Measurements from ENCODE around the gene ASCC2.
"Not testable (repeated sequence)": the region's sequence is repeated elsewhere in the genome, so short reads cannot be mapped to it uniquely, and the experiment has no call there.

The ASCC2 gene

GRCh38 chr22:29855611-29856181 is 17.6 kb upstream of the ASCC2 start:
- no peak for DNase-seq (ENCODE audit: low read depth in 2 of 2)

- DNase-seq (ENCODE audit: low read depth in 2 of 2), result no peak
Observed at GRCh38 chr22:29854432-29854831, 16.4 kb upstream of the ASCC2 start.

- no peak for DNase-seq (ENCODE audit: low read depth in 2 of 2)
Observed at GRCh38 chr22:29848111-29848510, 10.0 kb upstream of the ASCC2 start.

GRCh38 chr22:29846290-29846689 is 8.2 kb upstream of the ASCC2 start:
- DNase-seq (ENCODE audit: low read depth in 2 of 2), result no peak

GRCh38 chr22:29842740-29843139 is 4.7 kb upstream of the ASCC2 start:
- no peak for DNase-seq (ENCODE audit: low read depth in 2 of 2)

- no peak for DNase-seq (ENCODE audit: low read depth in 2 of 2)
Observed at GRCh38 chr22:29842172-29842571, 4.1 kb upstream of the ASCC2 start.

GRCh38 chr22:29840498-29840897 is 2.4 kb upstream of the ASCC2 start:
- no peak for DNase-seq (ENCODE audit: low read depth in 2 of 2)

GRCh38 chr22:29839039-29839438 is 965 bp upstream of the ASCC2 start:
- no peak for DNase-seq (ENCODE audit: low read depth in 2 of 2)

- no peak for DNase-seq (ENCODE audit: low read depth in 2 of 2)
Observed at GRCh38 chr22:29838599-29838956, 504 bp upstream of the ASCC2 start.

GRCh38 chr22:29836791-29837370 is 1.2 kb downstream of the ASCC2 start:
- DNase-seq (ENCODE audit: low read depth in 2 of 2), result not testable (repeated sequence)

- DNase-seq (ENCODE audit: low read depth in 2 of 2), result no peak
Observed at GRCh38 chr22:29834046-29834445, 4.0 kb downstream of the ASCC2 start.

GRCh38 chr22:29833392-29833965 is 4.6 kb downstream of the ASCC2 start:
- DNase-seq (ENCODE audit: low read depth in 2 of 2), result no peak

GRCh38 chr22:29831958-29832357 is 6.1 kb downstream of the ASCC2 start:
- DNase-seq (ENCODE audit: low read depth in 2 of 2), result no peak

- DNase-seq (ENCODE audit: low read depth in 2 of 2), result no peak
Observed at GRCh38 chr22:29831186-29831921, 6.7 kb downstream of the ASCC2 start.

GRCh38 chr22:29830585-29830984 is 7.5 kb downstream of the ASCC2 start:
- DNase-seq (ENCODE audit: low read depth in 2 of 2), result no peak

- DNase-seq (ENCODE audit: low read depth in 2 of 2), result not testable (repeated sequence)
Observed at GRCh38 chr22:29827726-29828125, 10.3 kb downstream of the ASCC2 start.

GRCh38 chr22:29827091-29827490 is 11.0 kb downstream of the ASCC2 start:
- DNase-seq (ENCODE audit: low read depth in 2 of 2), result no peak

GRCh38 chr22:29825578-29825977 is 12.5 kb downstream of the ASCC2 start:
- DNase-seq (ENCODE audit: low read depth in 2 of 2), result no peak

- no peak for DNase-seq (ENCODE audit: low read depth in 2 of 2)
Observed at GRCh38 chr22:29824677-29825076, 13.4 kb downstream of the ASCC2 start.

GRCh38 chr22:29821291-29822016 is 16.6 kb downstream of the ASCC2 start:
- DNase-seq (ENCODE audit: low read depth in 2 of 2), result no peak

GRCh38 chr22:29820961-29821290 is 17.1 kb downstream of the ASCC2 start:
- DNase-seq (ENCODE audit: low read depth in 2 of 2), result no peak

GRCh38 chr22:29819501-29819900 is 18.6 kb downstream of the ASCC2 start:
- no peak for DNase-seq (ENCODE audit: low read depth in 2 of 2)

GRCh38 chr22:29817724-29818123 is 20.4 kb downstream of the ASCC2 start:
- DNase-seq (ENCODE audit: low read depth in 2 of 2), result no peak
